H4 (cell line): ENCODE results near the gene GABRR2. TPM values are rescaled to one million over a fixed set of nuclear protein-coding genes. Genes with fewer than 3 reads are reported as not detected.
"Not testable (repeated sequence)": the region's sequence is repeated elsewhere in the genome, so short reads cannot be mapped to it uniquely, and the experiment has no call there.

Experiments used
- DNase-seq: peaks from one replicate; pipeline ENCODE4 v3.0.0-alpha.2; 2015; ENCODE audit warnings: low spot score
- total RNA-seq: library from RNA; depleted of rRNA; stranded (reverse); fragments of >200 nt; shearing (Covaris generic); gene quantifications from 2 replicates; pipeline ENCODE4 v1.2.3, GENCODE V29; 2014

GABRR2 gene
- total RNA-seq, 1 experiment from 2014 or later = 0.08 TPM

- DNase-seq = no peak
These were observed 9.2 kb upstream of the GABRR2 start for GRCh38 chr6:89324304-89324703.

- DNase-seq = no peak
These were observed 8.4 kb upstream of the GABRR2 start for GRCh38 chr6:89323511-89323971.

GRCh38 chr6:89321131-89321970, 6.3 kb upstream of the GABRR2 start:
- DNase-seq = no peak

GRCh38 chr6:89320012-89320559, 5.0 kb upstream of the GABRR2 start:
- no peak for DNase-seq

- no peak for DNase-seq
These were observed 2.0 kb upstream of the GABRR2 start for GRCh38 chr6:89317067-89317466.

GRCh38 chr6:89314692-89315091, 407 bp downstream of the GABRR2 start:
- DNase-seq = no peak

- DNase-seq = peak; percentile 49
These were observed 2.1 kb downstream of the GABRR2 start for GRCh38 chr6:89313006-89313405.

- DNase-seq = peak; percentile 37
These were observed 3.1 kb downstream of the GABRR2 start for GRCh38 chr6:89311853-89312531.

GRCh38 chr6:89311530-89311852, 3.6 kb downstream of the GABRR2 start:
- DNase-seq = no peak

- DNase-seq = no peak
These were observed 4.2 kb downstream of the GABRR2 start for GRCh38 chr6:89310929-89311328.

GRCh38 chr6:89308525-89309395, 6.3 kb downstream of the GABRR2 start:
- no peak for DNase-seq

GRCh38 chr6:89304517-89304916, 10.6 kb downstream of the GABRR2 start:
- DNase-seq = not testable (repeated sequence)

- no peak for DNase-seq
These were observed 12.2 kb downstream of the GABRR2 start for GRCh38 chr6:89302936-89303335.

GRCh38 chr6:89302195-89302770, 12.8 kb downstream of the GABRR2 start:
- DNase-seq = no peak

GRCh38 chr6:89301586-89302194, 13.4 kb downstream of the GABRR2 start:
- DNase-seq = no peak

GRCh38 chr6:89299466-89299850, 15.6 kb downstream of the GABRR2 start:
- DNase-seq = no peak

GRCh38 chr6:89298680-89299465, 16.2 kb downstream of the GABRR2 start:
- DNase-seq = peak; percentile 57

GRCh38 chr6:89297695-89298351, 17.3 kb downstream of the GABRR2 start:
- DNase-seq = peak; percentile 82

GRCh38 chr6:89295981-89296380, 19.1 kb downstream of the GABRR2 start:
- DNase-seq = no peak

- DNase-seq = not testable (repeated sequence)
These were observed 20.0 kb downstream of the GABRR2 start for GRCh38 chr6:89295116-89295515.
